Epithelial cell of esophagus (primary cell): ENCODE data around the gene ZNF25.
"Not testable (repeated sequence)": the region's sequence is repeated elsewhere in the genome, so short reads cannot be mapped to it uniquely, and the experiment has no call there.

Experiments used
- DNase-seq: peaks from one replicate; pipeline ENCODE4 v3.0.0; 2010; ENCODE audit warnings: low read depth
- H3K4me3 ChIP-seq: 2 replicates; pipeline ENCODE4 v1.5.1; 2011; ENCODE audit warnings: mild to moderate bottlenecking, low read length, control low read depth
- TF ChIP-seq, protein P1 (sequence below): IDR thresholded peaks from 2 replicates; pipeline ENCODE4 v1.5.1; 2011; ENCODE audit warnings: low read depth, mild to moderate bottlenecking, low read length, control low read depth, inconsistent platforms; ENCODE audit not compliant: insufficient read depth; ENCODE audit errors: missing control alignments

ZNF25 gene

GRCh38 chr10:38003588-38003987 is 27.1 kb upstream of the ZNF25 start:
- TF ChIP-seq, protein P1, sequence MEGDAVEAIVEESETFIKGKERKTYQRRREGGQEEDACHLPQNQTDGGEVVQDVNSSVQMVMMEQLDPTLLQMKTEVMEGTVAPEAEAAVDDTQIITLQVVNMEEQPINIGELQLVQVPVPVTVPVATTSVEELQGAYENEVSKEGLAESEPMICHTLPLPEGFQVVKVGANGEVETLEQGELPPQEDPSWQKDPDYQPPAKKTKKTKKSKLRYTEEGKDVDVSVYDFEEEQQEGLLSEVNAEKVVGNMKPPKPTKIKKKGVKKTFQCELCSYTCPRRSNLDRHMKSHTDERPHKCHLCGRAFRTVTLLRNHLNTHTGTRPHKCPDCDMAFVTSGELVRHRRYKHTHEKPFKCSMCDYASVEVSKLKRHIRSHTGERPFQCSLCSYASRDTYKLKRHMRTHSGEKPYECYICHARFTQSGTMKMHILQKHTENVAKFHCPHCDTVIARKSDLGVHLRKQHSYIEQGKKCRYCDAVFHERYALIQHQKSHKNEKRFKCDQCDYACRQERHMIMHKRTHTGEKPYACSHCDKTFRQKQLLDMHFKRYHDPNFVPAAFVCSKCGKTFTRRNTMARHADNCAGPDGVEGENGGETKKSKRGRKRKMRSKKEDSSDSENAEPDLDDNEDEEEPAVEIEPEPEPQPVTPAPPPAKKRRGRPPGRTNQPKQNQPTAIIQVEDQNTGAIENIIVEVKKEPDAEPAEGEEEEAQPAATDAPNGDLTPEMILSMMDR: no peak
- DNase-seq: no peak
- no peak overlapping the region for H3K4me3 ChIP-seq

- DNase-seq: no peak
Measured at GRCh38 chr10:38003026-38003425, 26.6 kb upstream of the ZNF25 start.

DNA sequence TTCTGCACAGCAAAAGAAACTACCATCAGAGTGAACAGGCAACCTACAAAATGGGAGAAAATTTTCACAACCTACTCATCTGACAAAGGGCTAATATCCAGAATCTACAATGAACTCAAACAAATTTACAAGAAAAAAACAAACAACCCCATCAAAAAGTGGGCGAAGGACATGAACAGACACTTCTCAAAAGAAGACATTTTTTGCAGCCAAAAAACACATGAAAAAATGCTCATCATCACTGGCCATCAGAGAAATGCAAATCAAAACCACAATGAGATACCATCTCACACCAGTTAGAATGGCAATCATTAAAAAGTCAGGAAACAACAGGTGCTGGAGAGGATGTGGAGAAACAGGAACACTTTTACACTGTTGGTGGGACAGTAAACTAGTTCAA is 24.0 kb upstream of the ZNF25 start:
- not testable (repeated sequence) for DNase-seq, H3K4me3 ChIP-seq

More at GRCh38 chr10:38003026-38003425, 26.6 kb upstream of the ZNF25 start:
- no peak overlapping the region for H3K4me3 ChIP-seq
- TF ChIP-seq, protein P1: no peak

- not testable (repeated sequence) for DNase-seq
Measured at GRCh38 chr10:37998920-37999319, 22.5 kb upstream of the ZNF25 start.

DNA sequence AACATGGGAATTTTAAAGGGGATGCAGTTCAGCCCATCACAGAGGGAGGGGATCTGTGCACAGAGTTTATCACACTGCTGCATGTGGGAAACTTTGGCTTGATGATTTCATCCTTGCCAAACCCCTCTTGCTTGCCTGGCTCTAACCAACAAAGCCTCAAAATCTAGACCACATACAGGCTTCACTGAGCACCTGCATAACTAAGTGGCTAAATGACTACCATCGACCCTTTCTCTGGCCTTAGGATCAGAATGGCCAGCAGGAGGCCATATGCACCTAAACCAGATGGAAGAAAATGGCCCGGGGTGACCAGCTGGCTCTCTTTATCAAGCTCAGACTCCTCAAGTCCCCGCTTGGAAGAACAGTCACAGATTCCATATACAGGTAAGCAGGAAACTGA is 15.6 kb upstream of the ZNF25 start:
- TF ChIP-seq, protein P1: no peak
- no peak overlapping the region for H3K4me3 ChIP-seq
- DNase-seq: no peak

More at GRCh38 chr10:37998920-37999319, 22.5 kb upstream of the ZNF25 start:
- H3K4me3 ChIP-seq: not testable (repeated sequence)

GRCh38 chr10:37991655-37992054 is 15.2 kb upstream of the ZNF25 start:
- TF ChIP-seq, protein P1: no peak
- no peak for DNase-seq
- no peak overlapping the region for H3K4me3 ChIP-seq

GRCh38 chr10:37976880-37977203 is 395 bp upstream of the ZNF25 start:
- H3K4me3 ChIP-seq: peak overlapping the region; percentile 71
- TF ChIP-seq, protein P1: no peak
- no peak for DNase-seq

DNA sequence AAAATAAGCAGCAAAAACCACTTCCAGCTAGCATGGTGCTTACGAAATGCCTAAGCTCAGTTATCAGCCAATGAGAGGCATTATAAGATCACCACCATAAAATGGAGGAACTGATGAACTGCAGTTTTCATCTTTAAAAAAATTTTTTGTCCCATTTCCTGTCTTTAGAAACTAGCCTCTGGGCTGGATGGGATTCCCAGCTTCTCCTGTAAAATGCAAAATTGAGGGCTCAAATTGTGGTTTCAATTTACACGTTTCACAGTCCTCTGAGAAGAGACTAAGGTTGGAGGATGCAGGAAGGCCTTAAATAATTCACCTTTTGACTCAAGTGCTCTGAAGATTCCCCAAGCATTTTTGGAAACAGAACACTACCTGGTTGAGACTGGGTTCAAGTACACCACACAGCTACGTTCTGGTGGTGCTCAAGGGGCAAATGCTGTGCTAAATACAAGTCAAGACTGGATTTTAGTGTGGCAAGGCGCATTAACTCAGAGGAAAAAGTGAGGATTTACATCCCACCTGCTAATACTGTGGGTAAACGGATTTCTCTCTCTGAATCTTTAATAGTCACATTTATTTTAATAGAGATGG is 951 bp downstream of the ZNF25 start:
- TF ChIP-seq, protein P1: no peak
- peak overlapping the region; percentile 71 for H3K4me3 ChIP-seq
- peak; percentile 8 for DNase-seq
